ENCODE data around the gene CLTCL1. TPM values are rescaled to one million over a fixed set of nuclear protein-coding genes. Genes with fewer than 3 reads are reported as not detected.

Gene CLTCL1
- total RNA-seq, 3 donors from 2014 or later (not counting 1 experiment from before 2014, with no cell fraction given): 0.86 to 1.2 (median 1.2) TPM

- TF ChIP-seq CTCF (IDR thresholded peaks at IDR 0.05): no peak
- H3K9me3 Mint-ChIP-seq: no peaks in the 10 kb centered on the region
- no peak overlapping the region for H3K27ac ChIP-seq (ENCODE audit: low read length)
- peak overlapping the region; percentile 67 for H3K4me3 Mint-ChIP-seq
- no peaks in the 10 kb centered on the region for H3K36me3 Mint-ChIP-seq
- H3K4me1 ChIP-seq (ENCODE audit: control insufficient read depth, insufficient read depth, low read length): peaks cover 55% of the 10 kb centered on the region
- 81% methylated on average over 19 of the region's 19 CpGs for WGBS (ENCODE audit: insufficient coverage)
- DNase-seq (no peak), ATAC-seq (no peak)
- intact Hi-C loops (cut with micrococcal nuclease): no loop called here
- H3K36me3 ChIP-seq (ENCODE audit: control insufficient read depth, insufficient read depth, low read length): no peaks in the 10 kb centered on the region
- no peak overlapping the region for H3K4me3 ChIP-seq (ENCODE audit: low read length)
- H3K27ac Mint-ChIP-seq: peak overlapping the region; percentile 79 to 94
- H3K27me3 ChIP-seq (ENCODE audit: control insufficient read depth, insufficient read depth, low read length): peaks cover 18% of the 10 kb centered on the region
- H3K4me1 Mint-ChIP-seq: peaks cover 18 to 40% of the 10 kb centered on the region in 2 donors
- peaks cover 9 to 16% of the 10 kb centered on the region in 2 donors for H3K27me3 Mint-ChIP-seq (ENCODE audit: low read depth in 2 of 2)
- no peaks in the 10 kb centered on the region for H3K9me3 ChIP-seq (ENCODE audit: control insufficient read depth, insufficient read depth, low read length)
These were observed 118.2 kb downstream of the CLTCL1 start for GRCh38 chr22:19173047-19174035.

GRCh38 chr22:19172213-19173046 is 119.1 kb downstream of the CLTCL1 start:
- Histone ChIP-seq H3K4me3 (ENCODE audit: low read length) (peak overlapping the region; percentile 90), H3K36me3 (ENCODE audit: control insufficient read depth, insufficient read depth, low read length) (no peaks in the 10 kb centered on the region), H3K4me1 (ENCODE audit: control insufficient read depth, insufficient read depth, low read length) (peaks cover 50% of the 10 kb centered on the region), H3K9me3 (ENCODE audit: control insufficient read depth, insufficient read depth, low read length) (no peaks in the 10 kb centered on the region), H3K27me3 (ENCODE audit: control insufficient read depth, insufficient read depth, low read length) (peaks cover 20% of the 10 kb centered on the region), H3K27ac (ENCODE audit: low read length) (peak overlapping the region; percentile 58)
- ATAC-seq (no peak), DNase-seq (no peak)
- WGBS (ENCODE audit: insufficient coverage): 48% methylated on average over 13 of the region's 13 CpGs
- no peaks in the 10 kb centered on the region for H3K9me3 Mint-ChIP-seq
- peak overlapping the region; percentile 79 to 94 for H3K27ac Mint-ChIP-seq
- H3K4me1 Mint-ChIP-seq: peaks cover 18 to 40% of the 10 kb centered on the region in 2 donors
- peaks cover 15 to 24% of the 10 kb centered on the region in 2 donors for H3K27me3 Mint-ChIP-seq (ENCODE audit: low read depth in 2 of 2)
- no peak for TF ChIP-seq CTCF (IDR thresholded peaks at IDR 0.05)
- H3K36me3 Mint-ChIP-seq: no peaks in the 10 kb centered on the region
- peak overlapping the region; percentile 93 for H3K4me3 Mint-ChIP-seq
- intact Hi-C loops (cut with micrococcal nuclease): no loop called here

- Histone ChIP-seq H3K27me3 (ENCODE audit: control insufficient read depth, insufficient read depth, low read length) (peaks cover 20% of the 10 kb centered on the region), H3K27ac (ENCODE audit: low read length) (no peak overlapping the region), H3K4me1 (ENCODE audit: control insufficient read depth, insufficient read depth, low read length) (peaks cover 47% of the 10 kb centered on the region), H3K36me3 (ENCODE audit: control insufficient read depth, insufficient read depth, low read length) (no peaks in the 10 kb centered on the region), H3K9me3 (ENCODE audit: control insufficient read depth, insufficient read depth, low read length) (no peaks in the 10 kb centered on the region), H3K4me3 (ENCODE audit: low read length) (no peak overlapping the region)
- peaks cover 23 to 32% of the 10 kb centered on the region in 2 donors for H3K27me3 Mint-ChIP-seq (ENCODE audit: low read depth in 2 of 2)
- H3K36me3 Mint-ChIP-seq: no peaks in the 10 kb centered on the region
- ATAC-seq: no peak
- TF ChIP-seq CTCF (IDR thresholded peaks at IDR 0.05): no peak
- peak overlapping the region; percentile 93 for H3K4me3 Mint-ChIP-seq
- H3K9me3 Mint-ChIP-seq: no peaks in the 10 kb centered on the region
- intact Hi-C loops (cut with micrococcal nuclease): no loop called here
- peaks cover 18 to 36% of the 10 kb centered on the region in 2 donors for H3K4me1 Mint-ChIP-seq
- 66% methylated on average over 7 of the region's 7 CpGs for WGBS (ENCODE audit: insufficient coverage)
- DNase-seq: no peak
- peak overlapping the region in 1 of 2 donors; percentile 94 for H3K27ac Mint-ChIP-seq
These were observed 121.6 kb downstream of the CLTCL1 start for GRCh38 chr22:19169947-19170318.

All from natural killer cell (primary cell).